HPDE6-E6E7 (cell line): ENCODE measurements around the gene ELAVL1.

Experiments used
- DNase-seq: peaks from one replicate; pipeline ENCODE4 v3.0.0; 2011; ENCODE audit warnings: missing footprints; ENCODE audit errors: extremely low spot score

Gene ELAVL1

DNA sequence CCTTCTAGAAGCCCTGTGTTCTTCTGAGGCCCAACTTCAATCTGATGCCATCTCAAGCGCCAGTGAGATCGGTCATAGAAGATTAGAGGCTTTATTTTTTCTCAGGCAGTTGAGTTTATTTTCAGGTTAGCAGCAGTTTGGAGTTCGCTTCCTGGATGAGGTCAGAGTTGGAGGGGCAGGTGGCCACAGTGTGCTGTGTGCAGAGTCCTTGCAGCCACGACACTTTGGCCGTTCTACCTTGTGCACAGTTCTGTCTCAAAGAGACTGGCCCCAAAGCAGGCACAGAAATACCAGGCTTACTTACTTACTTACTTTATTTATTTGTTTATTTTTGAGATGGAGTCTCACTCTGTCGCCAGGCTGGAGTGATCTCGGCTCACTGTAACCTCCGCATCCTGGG lies 15.9 kb upstream of the ELAVL1 start:
- no peak for DNase-seq

DNA sequence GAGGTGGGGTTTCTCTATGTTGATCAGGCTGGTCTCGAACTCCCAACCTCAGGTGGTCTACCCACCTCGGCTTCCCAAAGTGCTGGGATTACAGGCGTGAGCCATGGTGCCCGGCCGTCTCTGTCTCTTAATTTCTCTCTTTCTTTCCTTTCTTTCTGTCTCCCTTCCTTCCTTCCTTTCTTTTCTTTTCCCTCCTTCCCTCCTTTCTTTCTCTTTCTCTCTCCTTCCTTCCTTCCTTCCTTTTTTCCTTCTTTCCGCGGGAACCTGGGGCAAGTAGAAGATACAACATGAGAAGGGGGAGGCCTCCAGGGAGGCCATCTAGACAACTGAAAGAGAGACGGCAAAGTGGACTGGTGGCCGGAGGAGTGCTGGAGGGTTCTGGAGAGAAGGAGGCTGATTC lies 15.2 kb upstream of the ELAVL1 start:
- DNase-seq, result no peak

DNA sequence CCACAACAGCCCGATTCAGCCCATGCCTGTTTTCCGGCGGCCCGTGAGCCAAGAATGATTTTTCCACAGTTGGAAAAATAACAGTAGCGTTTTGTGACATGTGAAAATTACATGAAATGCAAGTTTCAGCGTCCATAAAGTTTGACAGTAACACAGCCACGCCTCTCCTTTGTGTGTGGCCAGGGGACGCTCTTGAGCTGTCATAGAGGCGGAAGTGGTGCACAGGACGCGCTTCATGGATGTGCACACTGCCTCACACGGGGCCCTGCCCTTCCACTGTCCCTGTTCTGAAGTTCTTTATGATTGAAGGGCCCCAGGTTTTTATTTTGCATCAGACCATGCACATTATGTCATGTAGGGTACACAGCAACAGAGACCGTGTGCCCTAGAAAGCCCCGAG lies 12.4 kb upstream of the ELAVL1 start:
- DNase-seq, result no peak

DNA sequence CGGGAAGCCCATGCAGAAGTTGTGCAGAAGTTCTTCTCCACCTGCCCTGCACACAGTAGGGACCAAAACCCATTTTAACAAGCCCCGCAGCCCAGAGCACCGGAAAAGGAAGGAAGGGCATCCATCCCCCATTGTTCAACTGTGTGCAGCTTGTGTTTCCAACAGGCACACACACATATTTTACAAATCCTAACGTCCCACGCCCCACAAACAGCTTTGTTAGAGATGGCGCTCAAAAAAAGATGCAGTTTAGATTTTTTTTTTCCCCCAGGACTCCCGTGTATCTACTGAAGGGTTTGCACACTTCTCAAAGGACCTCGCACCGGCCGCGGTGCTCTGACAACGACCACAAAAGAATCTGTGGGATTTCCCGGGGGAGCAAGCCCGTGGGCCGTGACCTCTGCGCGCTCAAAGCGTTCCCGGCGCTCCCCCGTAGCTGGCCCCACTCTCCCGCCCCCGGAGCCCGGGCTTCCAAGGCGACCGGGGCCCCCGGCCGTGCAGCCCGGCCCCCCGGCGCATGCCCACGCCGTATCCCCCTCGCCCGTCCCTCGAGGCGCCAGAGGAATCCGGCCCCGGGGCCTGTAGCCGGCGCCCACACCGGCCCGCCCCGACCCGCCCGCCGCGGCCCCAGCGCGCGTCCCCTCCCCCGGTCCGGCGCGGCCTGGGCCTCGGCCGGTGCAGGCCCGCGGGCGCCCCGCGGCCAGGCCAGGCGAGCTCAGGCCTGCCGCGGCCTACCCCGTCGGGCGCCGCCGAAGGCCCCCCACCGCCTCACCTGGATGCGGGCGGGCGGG lies 523 bp downstream of the ELAVL1 start:
- no peak for DNase-seq

DNA sequence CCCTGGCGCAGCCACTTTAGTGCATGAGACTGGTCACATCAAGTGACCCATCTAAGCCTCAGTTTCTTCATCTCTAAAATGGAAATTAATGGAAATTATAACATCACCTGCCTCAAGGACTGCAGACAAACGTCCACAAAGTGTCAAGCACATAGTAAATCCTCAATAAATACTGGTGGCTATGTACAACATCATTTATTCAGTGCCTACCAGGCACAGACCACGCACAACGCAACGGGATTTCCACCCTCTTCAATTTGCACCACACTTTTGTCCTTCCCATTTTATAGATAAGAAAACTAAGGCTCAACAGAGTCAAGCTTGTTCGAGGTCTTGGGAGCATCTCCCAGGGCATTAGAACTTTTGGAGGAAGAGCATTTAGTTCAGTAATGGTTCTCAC lies 1.4 kb downstream of the ELAVL1 start:
- no peak for DNase-seq

DNA sequence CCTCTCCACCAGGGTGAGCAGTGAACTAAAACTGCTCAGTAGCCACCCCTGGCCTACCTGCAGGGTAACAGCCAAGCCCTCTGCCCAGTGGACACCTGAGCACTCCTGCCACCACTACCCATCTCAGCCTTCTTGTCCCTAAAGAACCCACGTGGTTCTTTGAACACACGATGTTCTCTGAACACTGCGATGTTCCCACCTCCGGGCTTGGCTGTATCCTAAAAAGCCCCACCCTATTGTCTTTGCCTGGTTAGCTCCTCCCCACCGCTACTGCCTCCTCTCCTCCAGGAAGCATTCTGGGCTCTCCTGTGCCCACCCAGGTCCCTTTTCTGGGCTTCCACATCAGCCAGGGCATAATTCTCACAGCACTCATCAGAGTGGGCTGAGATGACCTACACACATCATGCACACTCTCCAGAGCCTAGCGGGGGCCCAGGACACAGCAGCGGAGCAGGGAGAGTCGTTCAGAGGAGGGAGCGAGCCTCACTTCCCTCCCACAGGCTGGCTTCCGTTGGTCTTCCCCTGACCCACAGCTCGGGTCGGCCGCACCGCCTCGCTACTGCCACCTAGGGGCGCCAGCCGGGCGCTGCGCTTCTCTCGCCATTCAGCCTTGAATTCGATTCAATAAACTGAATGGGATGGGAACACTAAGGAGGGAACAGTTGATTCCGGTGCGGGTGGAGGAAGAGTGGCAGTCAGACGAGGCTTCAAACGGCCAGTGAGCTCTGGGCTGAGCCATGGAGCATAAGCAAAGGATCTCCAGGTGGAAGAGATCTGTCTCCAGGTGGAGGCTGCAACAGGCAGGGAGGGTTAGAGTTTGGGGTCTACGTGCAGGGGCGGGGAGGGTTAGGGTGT lies 3.2 kb downstream of the ELAVL1 start:
- DNase-seq, result peak; percentile 76

DNA sequence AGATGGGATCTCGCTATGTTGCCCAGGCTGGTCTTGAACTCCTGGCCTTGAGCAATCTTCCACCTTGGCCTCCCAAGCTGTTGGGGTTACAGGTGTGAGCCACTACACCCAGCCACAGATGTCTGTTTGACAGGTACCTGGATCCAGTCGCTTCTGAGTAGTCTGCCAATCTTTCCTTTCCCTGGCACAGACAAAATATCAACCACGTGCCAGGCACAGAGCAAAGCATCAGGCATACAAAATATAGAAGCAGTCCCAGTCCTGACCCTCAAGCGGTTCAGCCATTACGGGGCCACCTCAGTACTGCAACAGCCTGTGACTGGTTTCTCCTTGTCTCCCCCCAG lies 3.8 kb downstream of the ELAVL1 start:
- DNase-seq, result no peak

DNA sequence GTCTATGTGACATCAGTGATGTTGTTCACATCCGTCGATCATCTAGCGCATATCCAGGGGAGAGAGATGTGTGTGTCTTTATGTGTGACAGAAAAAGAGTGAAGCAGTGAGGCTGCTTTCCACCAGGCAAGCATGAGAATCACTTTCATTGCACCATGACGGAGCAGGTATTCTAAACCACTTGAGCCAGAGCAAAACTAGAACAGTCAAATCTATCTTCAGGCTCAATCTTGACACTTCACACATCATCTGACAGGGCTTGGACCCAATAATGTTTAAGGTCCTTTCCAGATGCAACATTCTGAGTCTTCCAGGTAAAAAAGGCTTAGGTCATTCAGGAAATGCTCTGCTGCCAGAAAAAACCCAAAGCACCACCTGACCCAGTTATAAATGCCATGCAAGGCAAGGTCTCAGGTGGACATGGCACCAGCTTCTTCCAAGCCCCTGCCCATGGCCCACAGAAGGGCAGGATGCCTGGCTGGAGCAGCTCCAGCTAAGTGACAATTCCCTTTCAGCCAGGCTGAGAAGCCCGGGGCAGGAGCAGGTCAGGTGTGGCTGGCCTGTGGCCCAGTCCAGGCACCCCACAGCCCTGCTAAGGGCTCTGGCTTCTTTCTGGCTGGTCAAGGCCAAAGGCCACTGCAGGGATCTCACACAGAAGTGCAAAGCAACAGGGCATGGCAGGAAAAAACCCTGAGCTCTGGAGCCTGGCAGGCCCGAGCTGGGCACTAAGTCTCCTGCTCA lies 5.0 kb downstream of the ELAVL1 start:
- no peak for DNase-seq

DNA sequence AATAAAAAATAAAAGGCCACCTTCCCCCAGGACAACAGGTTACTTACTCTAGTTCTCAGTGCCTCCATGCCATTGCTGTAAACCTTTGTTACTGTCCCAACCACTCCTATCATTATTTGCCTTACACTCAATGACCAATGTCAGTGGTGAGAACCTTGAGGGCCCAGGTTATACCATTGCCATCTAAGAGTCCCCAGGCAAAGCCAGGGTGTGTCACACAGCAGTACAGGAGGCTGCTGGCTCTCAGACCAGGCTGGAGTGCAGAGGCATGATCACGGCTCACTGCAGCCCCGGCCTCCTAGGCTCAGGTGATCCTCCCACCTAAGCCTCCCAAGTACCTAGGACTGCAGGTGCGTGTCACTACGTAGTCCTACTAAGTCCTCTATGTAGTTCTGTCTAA lies 6.1 kb downstream of the ELAVL1 start:
- DNase-seq, result no peak

DNA sequence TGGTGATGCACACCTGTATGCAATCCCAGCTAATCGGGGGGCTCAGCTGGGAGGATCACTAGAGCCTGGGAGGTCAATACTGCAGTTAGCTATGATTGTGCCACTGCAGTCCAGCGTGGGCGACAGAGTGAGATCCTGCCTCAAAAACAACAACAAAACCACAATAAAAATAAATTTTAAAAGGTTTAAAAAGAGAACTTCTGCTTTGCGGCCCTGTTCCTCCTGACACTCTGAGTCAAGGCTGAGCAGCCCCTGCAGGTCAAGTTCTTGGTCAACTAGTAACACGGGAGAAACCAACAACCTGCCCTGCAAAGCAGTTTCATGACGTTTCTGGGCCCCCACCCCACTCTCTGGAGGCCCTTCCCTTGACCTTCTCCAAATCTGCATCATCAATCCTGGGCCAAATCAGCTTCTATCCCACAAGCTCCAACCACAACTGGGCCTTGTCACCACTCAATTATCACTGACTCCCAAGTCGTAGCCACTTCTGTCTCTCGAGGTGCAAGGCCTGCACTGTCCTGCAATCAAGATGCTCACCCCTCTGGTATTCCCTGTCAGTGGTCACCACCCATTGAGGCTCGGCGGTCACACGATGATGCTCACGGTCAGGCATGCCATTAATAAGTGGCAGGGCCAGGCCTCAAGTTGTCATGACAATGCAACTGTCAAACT lies 7.5 kb downstream of the ELAVL1 start:
- DNase-seq, result no peak

DNA sequence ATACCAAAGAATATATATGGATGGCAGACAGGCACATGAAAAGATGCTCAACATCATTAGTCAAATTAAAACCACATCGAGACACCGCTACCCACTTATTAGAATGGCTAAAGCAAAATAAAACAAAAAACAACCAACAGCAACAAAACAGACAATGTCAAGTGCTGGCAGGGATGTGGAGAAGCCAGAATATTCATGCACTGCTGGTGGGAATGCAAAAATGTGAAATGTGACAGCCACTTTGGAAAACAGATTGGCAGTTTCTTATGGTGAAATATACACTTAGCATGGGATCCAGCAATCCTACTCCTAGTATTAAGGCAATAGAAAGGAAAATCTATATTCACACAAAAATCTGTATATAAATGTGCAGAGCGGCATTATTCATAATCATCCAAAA lies 8.6 kb downstream of the ELAVL1 start:
- no peak for DNase-seq

DNA sequence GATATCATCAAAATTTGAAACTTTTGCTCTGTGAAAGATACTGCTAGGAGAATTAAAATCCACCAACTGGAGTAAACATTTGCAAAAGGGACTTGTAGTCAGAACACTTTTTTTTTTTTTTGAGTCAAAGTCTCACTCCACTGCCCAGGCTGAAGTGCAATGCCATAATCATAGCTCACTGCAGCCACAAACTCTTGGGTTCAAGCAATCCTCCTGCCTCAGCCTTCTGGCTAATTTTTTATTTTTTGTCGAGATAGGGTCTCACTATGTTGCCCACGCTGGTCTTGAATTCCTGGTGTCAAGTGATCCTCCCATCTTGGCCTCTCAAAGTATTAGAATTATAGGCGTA lies 9.7 kb downstream of the ELAVL1 start:
- DNase-seq, result no peak

DNA sequence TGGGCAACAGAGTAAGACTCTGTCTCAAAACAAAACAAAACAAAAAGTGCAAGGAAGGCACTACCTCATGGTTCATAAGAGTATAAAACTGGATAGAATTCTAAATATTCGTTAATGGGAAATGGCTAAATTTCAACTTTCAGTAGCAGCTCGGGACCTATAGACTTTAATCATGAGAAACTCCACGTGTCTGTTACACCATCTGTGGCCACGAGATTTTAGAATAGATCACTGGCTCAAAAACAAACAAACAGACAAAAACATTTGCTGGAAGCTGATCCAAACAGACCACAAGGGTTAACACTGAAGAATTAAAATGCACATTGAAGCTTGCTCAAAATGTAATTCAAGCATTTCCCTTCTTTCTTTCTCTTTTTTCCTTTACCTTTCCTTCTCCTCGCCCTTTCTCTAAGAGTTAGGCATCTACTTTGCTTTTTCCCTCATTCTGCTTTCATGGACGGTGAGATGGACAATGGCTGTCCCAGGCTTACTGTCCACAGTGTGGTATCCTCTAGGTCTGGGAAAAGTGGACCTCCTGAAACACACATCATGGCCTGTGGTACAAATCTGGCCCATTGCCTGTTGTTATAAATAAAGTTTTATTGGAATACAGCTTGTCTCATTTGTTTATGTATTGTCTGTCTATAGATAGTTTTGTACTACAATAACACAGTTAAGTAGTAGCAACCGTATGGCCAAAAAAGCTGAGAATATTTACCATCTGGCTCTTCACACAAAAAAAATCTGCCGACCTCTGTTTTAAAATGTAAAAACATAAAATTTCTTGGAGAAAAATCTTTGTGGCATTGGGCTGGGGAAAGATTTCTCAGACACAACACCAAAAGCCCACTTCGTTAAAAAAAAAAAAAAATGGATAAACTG lies 10.3 kb downstream of the ELAVL1 start:
- no peak for DNase-seq

DNA sequence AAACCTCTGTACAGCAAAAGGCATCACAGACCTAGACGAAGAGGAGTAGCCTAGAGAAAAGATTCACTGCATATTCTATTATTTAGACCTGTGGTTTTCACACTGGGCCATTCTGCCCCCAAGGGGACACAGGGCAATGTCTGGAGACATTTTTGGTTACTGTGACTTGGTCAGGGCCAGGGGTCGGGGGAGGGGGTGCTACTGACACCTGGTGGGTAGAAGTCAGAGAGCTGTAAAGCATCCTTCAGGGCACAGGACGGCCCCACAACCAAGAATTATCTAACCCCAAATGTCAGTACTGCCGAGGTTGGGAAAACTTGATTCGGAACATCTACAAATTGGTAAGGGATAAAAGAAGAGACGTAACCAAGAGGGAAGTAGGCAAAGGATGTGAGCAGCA lies 11.3 kb downstream of the ELAVL1 start:
- DNase-seq, result no peak

DNA sequence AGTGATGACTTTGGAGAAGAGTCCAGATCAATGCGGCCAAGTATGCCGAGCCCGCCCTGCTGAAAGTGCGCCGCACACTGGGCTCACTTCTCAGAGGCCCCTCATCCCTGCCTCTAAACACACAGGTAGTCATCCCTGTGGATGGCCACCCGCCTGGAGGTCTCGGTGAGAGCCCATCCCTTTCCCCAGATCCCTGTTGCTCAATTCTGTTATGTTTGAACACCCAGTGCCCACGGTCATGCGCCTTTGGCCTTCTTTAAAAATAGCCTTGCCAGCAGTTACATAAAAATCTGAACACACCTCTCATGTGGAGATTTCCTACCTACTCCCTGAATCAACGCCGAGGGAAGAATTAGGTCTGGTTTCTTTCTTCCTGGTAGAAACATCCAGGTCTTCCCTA lies 11.9 kb downstream of the ELAVL1 start:
- DNase-seq, result no peak

DNA sequence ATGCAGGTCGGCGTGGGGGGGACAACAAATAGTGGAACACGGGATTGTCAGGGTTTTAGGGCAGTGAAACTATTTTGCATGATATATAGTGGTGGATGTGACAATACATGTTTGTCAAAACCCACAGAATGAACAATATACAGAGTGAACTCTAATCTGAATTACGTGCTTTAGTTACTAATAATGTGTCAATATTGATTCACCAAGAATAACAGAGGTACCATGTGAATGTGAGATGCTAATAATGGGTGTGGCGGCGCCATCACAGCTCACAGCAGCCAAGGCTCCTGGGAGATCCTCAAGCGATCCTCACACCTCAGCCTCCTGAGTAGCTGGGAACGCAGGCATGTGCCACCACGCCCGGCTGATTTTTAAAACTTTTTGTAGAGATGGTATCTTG lies 12.9 kb downstream of the ELAVL1 start:
- no peak for DNase-seq

DNA sequence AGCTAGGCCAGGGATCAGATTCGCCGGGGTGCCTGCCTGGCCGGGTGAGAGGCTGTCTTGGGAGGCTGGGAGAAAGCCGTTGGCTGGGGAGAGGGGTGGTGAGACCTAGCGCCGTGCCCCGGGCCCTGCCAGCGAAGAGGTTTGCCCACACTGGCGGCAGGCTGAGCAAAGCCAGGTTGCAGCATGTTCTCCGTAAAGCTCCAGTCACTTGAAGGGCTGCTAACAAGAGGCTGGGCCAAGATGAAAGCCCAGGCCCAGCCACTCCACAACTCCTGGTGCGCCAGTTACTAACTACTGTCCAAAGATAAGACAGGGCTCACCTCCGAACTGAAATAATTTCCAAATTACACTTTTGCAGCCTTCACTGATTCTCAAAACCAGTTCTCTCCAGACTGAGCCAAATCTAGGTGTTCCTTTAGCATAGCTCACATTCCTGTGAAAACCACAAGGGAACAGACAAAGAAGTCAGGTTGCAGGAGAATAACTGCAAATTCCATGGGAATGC lies 16.3 kb downstream of the ELAVL1 start:
- no peak for DNase-seq

DNA sequence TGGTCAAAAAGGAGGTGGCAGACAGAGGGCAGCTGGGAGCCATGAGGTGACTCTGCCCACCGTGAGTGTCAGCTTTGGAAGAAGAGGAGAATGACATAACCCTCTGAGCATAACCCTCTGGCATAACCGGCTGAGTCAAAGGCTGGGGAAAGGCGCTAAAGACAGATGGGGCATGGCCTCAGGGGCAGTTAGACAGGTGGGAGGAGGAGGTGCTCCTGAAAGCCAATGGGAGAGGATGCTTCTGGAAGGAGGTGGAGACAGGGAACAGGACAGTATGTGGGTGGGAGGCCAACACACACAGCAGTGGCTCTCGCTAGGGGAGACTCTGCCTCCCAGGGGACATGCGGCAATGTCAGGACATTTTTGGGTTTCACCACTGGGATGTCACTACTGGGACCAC lies 17.1 kb downstream of the ELAVL1 start:
- no peak for DNase-seq

DNA sequence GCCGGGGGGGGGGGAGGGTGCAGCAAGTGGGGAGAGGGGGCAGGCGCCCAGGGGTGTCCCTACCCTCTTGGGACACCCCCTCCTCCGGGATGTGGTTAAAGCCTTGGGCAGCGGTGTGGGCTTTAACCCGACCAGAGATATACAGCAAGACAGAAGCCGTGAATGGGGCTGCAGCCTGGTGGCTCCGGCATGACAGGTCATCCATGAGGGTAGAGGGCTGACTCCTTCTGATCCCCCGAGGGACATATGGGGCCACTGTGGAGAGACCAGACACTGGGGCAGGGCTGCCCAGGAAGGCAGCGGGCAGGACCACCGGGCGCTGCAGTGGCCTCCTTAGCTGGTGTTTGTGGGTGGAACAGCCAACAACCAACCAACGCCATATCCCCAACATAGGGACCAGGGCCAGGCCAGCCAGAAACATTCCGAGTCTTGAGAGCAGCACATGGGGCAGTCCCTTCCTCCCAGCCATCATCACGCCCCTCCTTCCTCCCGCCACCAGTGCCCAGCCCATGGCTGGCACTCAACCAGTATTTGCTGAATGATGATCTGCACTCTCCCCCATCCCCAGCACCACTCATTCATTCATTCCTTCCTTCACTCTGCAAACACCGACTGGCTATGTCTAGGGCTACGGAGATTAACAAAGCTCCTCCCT lies 18.2 kb downstream of the ELAVL1 start:
- DNase-seq, result no peak

DNA sequence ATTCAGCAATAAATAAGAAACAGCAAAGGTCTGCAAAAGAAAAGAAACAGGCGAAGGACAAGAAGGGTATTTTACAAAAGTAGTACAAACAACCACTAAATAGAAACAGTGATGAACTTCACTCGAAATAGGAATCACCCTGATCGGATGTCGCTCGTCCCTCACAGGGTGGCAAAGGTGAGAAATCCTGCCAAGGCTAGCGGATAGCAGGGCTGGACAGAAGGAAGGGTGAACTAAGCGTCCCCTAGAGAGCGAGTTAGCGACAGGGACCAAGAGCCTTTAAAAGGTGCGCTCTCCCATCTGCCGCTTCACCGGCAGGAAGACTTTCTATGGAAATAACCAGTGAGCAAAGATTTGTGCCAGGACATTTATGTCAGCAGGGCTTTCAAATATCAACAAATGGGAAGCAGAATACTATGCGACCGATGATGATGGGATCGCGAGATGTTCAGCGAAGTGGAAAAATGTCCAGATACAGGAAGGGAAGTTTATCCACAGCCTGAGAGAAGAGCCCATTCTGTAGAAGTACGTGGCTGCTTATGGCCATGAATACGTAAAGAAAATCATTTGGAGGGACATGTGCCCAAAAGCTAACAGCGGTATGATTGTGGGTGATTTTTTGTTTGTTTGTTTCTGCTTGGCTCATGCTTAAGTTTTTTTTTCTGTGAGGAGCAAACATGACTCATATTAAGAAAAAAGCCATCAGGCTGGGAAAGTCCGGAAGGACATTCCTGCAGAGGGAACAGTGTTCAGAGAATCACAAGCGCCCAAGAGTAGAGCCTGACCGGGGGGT lies 18.9 kb downstream of the ELAVL1 start:
- DNase-seq, result peak; percentile 45
